Measurements from ENCODE around the gene RAD51B. TPM values are rescaled to one million over a fixed set of nuclear protein-coding genes. Genes with fewer than 3 reads are reported as not detected.
A peak's percentile ranks its signal among the peaks of the same experiment; 100 is the strongest.

The RAD51B gene
- total RNA-seq, 1 experiment from 2014 or later: 16.7 TPM

GRCh38 chr14:68346556-68347343 is 527.2 kb downstream of the RAD51B start:
- Histone ChIP-seq H3K27ac (ENCODE audit: insufficient read length, low read depth, low read length) (no peak overlapping the region), H2AFZ (ENCODE audit: low read length) (no peak overlapping the region), H2AK5ac (ENCODE audit: insufficient read length, low read length) (no peak overlapping the region), H3K4ac (ENCODE audit: low read depth, low read length) (no peak overlapping the region), H3K4me2 (ENCODE audit: insufficient read depth, insufficient read length, low read length) (no peak overlapping the region), H3K56ac (ENCODE audit: insufficient read length, low read depth, low read length) (no peak overlapping the region), H3K18ac (ENCODE audit: insufficient read length, low read depth, low read length) (no peak overlapping the region), H3K9ac (ENCODE audit: extremely low read depth, insufficient read length, low read length) (no peak overlapping the region), H3K9me3 (ENCODE audit: control insufficient read depth, low read depth, low read length) (no peaks in the 10 kb centered on the region), H2BK12ac (ENCODE audit: insufficient read length, low read depth, low read length) (no peak overlapping the region), H4K20me1 (ENCODE audit: control insufficient read depth, insufficient read depth, insufficient read length) (no peaks in the 10 kb centered on the region), H4K8ac (replicated peaks; ENCODE audit: insufficient read length, low read depth, low read length) (no peak overlapping the region), H3K4me1 (ENCODE audit: insufficient read depth, low read length) (peaks cover 8% of the 10 kb centered on the region; the same call in 1 of the 2 replicates), H2BK120ac (ENCODE audit: low read depth, low read length, poor library complexity, severe bottlenecking) (no peak overlapping the region), H2BK15ac (ENCODE audit: low read depth, low read length) (no peak overlapping the region), H3K27me3 (ENCODE audit: insufficient read depth, low read length) (no peaks in the 10 kb centered on the region), H3K14ac (ENCODE audit: insufficient read depth, low read length) (no peak overlapping the region), H3T11ph (ENCODE audit: low read length) (no peak overlapping the region), H4K91ac (ENCODE audit: insufficient read length, low read depth, low read length) (no peak overlapping the region), H3K79me1 (ENCODE audit: insufficient read depth, low read depth, low read length, poor library complexity, severe bottlenecking) (no peaks in the 10 kb centered on the region), H3K23me2 (ENCODE audit: insufficient read length, low read depth, low read length, poor library complexity, severe bottlenecking) (no peaks in the 10 kb centered on the region), H2BK5ac (ENCODE audit: insufficient read length, low read length) (no peak overlapping the region), H3K23ac (ENCODE audit: insufficient read length, low read depth, low read length) (no peak overlapping the region), H4K5ac (ENCODE audit: insufficient read length, low read depth, low read length) (no peak overlapping the region), H3K79me2 (ENCODE audit: insufficient read depth, low read length) (0 out of 2 replicates have a peak, but pooled peaks cover 1% of the 10 kb centered on the region), H2BK20ac (ENCODE audit: low read depth, low read length, poor library complexity, severe bottlenecking) (no peak overlapping the region)
- no peak for DNase-seq
- Mint-ChIP-seq H3K27me3 (ENCODE audit: low read depth) (no peaks in the 10 kb centered on the region), H3K4me3 (no peak overlapping the region), H3K9me3 (peaks cover 0 to 9% of the 10 kb centered on the region in 2 experiments; a peak in 3 of 5 replicates), H3K4me1 (peaks cover 16 to 28% of the 10 kb centered on the region in 2 experiments), H3K36me3 (ENCODE audit: insufficient read depth in 1 of 3, low read depth in 3 of 3) (peaks cover 6 to 11% (median 10%) of the 10 kb centered on the region in 3 experiments), H3K27ac (peak overlapping the region in 1 of 3 experiments; percentile 1; a peak in 1 of 7 replicates)
- no CpG with 5 or more reads among the region's 5 CpGs for WGBS (ENCODE audit: extremely low coverage, insufficient read length, low lambda C conversion rate)
- TF ChIP-seq CTCF (conservative IDR thresholded peaks at IDR 0.05): no peak
